Measurements from ENCODE around the gene TCEANC2.

Gene TCEANC2

DNA sequence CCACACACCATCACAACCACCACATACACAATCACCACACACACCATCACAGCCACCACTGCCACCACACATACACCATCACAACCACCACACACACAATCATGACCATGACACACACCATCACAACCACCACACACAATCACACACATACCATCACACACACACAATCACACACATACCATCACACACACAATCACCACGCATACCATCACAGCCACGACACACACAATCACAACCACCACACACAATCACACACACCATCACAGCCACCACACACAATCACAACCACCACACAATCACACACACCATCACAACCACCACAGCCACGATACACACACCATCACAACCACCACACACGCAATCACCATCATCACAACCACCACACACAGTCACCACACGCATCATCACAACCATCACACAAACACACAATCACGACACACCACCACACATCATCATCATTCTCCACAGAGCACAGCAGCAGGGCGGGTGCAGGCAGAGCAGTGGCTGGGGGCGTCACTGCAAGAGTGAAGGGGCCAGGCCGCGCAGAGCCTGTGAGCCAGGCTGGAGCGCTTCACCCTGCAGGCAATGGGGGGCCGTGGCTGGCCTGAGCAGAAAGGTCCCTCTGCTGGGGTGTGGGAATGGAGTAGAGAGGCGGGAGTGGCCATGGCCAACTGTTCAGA lies 66.8 kb downstream of the TCEANC2 start:
- Histone ChIP-seq H3K36me3 (no peaks in the 10 kb centered on the region), H3K4me1 (ENCODE audit: control insufficient read depth in 1 of 2, insufficient read depth in 1 of 2, low read depth in 1 of 2, low read length in 1 of 2) (no peaks in the 10 kb centered on the region), H3K4me3 (ENCODE audit: low read depth in 1 of 2, low read length in 1 of 2) (no peak overlapping the region), H3K27ac (no peak overlapping the region), H3K27me3 (peaks cover 29% of the 10 kb centered on the region), H3K9me3 (no peaks in the 10 kb centered on the region)
- TF ChIP-seq CTCF (IDR thresholded peaks at IDR 0.05), result no peak

DNA sequence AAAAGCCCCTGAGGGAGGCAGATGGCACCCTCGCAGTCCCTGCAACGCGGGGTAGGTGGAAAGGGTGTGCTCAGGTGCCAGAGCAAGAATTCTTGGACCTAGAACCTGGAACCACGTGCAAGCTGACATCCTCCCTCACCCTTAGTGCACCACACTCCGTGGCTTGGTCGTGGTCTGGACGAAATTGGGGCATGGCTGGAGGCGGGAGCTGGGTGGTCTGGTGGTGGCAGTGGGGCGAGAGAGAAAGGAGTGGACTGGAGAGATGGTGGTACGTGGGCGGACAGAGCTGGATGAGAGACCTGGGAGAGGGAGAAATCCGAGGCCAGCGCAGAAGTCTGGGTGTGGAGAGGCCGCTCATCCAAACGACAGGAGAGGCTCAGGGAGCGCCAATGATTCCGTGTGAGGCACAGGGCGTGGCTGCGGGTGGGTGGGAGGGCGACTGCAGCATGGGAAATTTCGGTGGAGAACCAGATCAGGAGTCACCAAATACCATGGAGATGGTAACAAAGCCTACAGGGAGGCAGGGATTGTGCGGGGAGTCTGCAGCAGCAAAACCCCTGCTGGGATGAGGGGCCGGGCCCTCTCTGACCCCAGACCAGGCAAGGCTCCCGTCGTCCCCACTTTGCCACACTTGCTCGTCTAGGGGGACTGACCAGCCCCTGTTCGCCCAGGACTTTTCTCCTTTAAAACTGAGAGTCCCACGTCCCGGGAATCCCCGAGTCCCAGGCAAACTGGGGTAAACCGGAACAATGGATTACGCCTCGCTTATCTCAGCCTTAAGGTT lies 67.5 kb downstream of the TCEANC2 start:
- Histone ChIP-seq H3K27me3 (peaks cover 29% of the 10 kb centered on the region), H3K27ac (no peak overlapping the region), H3K4me3 (ENCODE audit: low read depth in 1 of 2, low read length in 1 of 2) (no peak overlapping the region), H3K36me3 (no peaks in the 10 kb centered on the region), H3K4me1 (ENCODE audit: control insufficient read depth in 1 of 2, insufficient read depth in 1 of 2, low read depth in 1 of 2, low read length in 1 of 2) (no peaks in the 10 kb centered on the region), H3K9me3 (no peaks in the 10 kb centered on the region)
- no peak for TF ChIP-seq CTCF (IDR thresholded peaks at IDR 0.05)

DNA sequence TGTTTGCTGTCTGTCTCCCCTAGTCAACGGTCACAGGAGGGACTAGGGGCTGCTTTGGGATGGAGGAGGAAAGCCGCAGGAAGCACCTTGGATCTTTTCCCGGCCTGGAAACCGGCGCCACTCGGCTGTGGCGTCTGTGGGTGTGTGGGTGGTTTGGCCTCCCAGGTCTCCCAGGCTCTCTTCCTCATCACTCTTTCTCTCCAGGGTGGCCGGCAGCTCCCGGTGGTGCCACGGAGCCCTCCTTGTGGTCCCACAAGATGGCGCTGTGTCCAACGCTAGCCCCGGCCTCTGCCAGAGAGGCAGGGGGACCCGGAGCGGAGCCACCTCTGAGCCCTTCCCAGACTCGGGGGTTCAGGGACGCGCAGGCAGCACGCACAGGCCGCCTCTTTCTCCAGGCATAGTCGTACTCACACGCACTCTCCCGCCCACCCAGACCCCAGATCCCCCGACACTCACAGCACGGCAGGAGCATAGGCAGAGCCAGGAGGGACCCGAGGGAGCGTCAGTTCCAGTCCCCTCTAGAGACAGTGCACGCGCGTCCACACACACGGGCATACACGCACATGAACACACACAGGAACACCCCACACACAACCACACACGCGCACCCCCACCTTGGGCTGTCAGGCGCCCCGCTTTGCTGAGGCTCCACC lies 68.2 kb downstream of the TCEANC2 start:
- Histone ChIP-seq H3K4me3 (ENCODE audit: low read depth in 1 of 2, low read length in 1 of 2) (no peak overlapping the region), H3K27me3 (peaks cover 29% of the 10 kb centered on the region), H3K9me3 (no peaks in the 10 kb centered on the region), H3K4me1 (ENCODE audit: control insufficient read depth in 1 of 2, insufficient read depth in 1 of 2, low read depth in 1 of 2, low read length in 1 of 2) (no peaks in the 10 kb centered on the region), H3K36me3 (no peaks in the 10 kb centered on the region), H3K27ac (no peak overlapping the region)
- no peak for TF ChIP-seq CTCF (IDR thresholded peaks at IDR 0.05)

GRCh38 chr1:54122135-54122751 lies 68.8 kb downstream of the TCEANC2 start:
- Histone ChIP-seq H3K27ac (no peak overlapping the region), H3K36me3 (no peaks in the 10 kb centered on the region), H3K9me3 (no peaks in the 10 kb centered on the region), H3K4me3 (ENCODE audit: low read depth in 1 of 2, low read length in 1 of 2) (no peak overlapping the region), H3K4me1 (ENCODE audit: control insufficient read depth in 1 of 2, insufficient read depth in 1 of 2, low read depth in 1 of 2, low read length in 1 of 2) (no peaks in the 10 kb centered on the region), H3K27me3 (peaks cover 29% of the 10 kb centered on the region)
- no peak for TF ChIP-seq CTCF (IDR thresholded peaks at IDR 0.05)

- H3K4me3 ChIP-seq (ENCODE audit: low read depth in 1 of 2, low read length in 1 of 2), result no peak overlapping the region
Observed at GRCh38 chr1:54122992-54123391, 69.6 kb downstream of the TCEANC2 start.

More at GRCh38 chr1:54122992-54123391, 69.6 kb downstream of the TCEANC2 start:
- no peaks in the 10 kb centered on the region for H3K9me3 ChIP-seq
- peaks cover 29% of the 10 kb centered on the region for H3K27me3 ChIP-seq
- H3K4me1 ChIP-seq (ENCODE audit: control insufficient read depth in 1 of 2, insufficient read depth in 1 of 2, low read depth in 1 of 2, low read length in 1 of 2), result no peaks in the 10 kb centered on the region
- H3K36me3 ChIP-seq, result no peaks in the 10 kb centered on the region
- no peak overlapping the region for H3K27ac ChIP-seq
- TF ChIP-seq CTCF (IDR thresholded peaks at IDR 0.05), result no peak
